Measurements from ENCODE around the gene FBN1.

FBN1 gene

GRCh38 chr15:48546296-48546695, 99.2 kb downstream of the FBN1 start:
- no peak overlapping the region for H3K9ac ChIP-seq (ENCODE audit: low read length)
- no peaks in the 10 kb centered on the region for H3K9me3 ChIP-seq (ENCODE audit: insufficient read depth, low read length)
- TF ChIP-seq CTCF (IDR thresholded peaks at IDR 0.05; ENCODE audit: low read depth, low read length) (no peak), EZH2phosphoT487 (IDR thresholded peaks at IDR 0.05; ENCODE audit: low read depth) (no peak)
- H3K79me2 ChIP-seq (ENCODE audit: low read length), result no peaks in the 10 kb centered on the region
- no peak overlapping the region for H2AFZ ChIP-seq (ENCODE audit: low read depth, low read length)
- no peaks in the 10 kb centered on the region for H4K20me1 ChIP-seq (ENCODE audit: insufficient read depth, low read length)
- peaks cover 9% of the 10 kb centered on the region for H3K4me1 ChIP-seq (ENCODE audit: low read length)
- no peak overlapping the region for H3K4me2 ChIP-seq (ENCODE audit: low read length)
- no peaks in the 10 kb centered on the region for H3K36me3 ChIP-seq (replicated peaks; ENCODE audit: low read depth, low read length)
- H3K4me3 ChIP-seq (ENCODE audit: low read length), result no peak overlapping the region
- no peaks in the 10 kb centered on the region for H3K27me3 ChIP-seq (ENCODE audit: low read depth, low read length)
- H3K27ac ChIP-seq (ENCODE audit: low read length), result no peak overlapping the region

GRCh38 chr15:48544778-48545177, 100.7 kb downstream of the FBN1 start:
- peaks cover 9% of the 10 kb centered on the region for H3K4me1 ChIP-seq (ENCODE audit: low read length)
- no peaks in the 10 kb centered on the region for H3K36me3 ChIP-seq (replicated peaks; ENCODE audit: low read depth, low read length)
- no peak overlapping the region for H2AFZ ChIP-seq (ENCODE audit: low read depth, low read length)
- no peak for TF ChIP-seq EZH2phosphoT487 (IDR thresholded peaks at IDR 0.05; ENCODE audit: low read depth)
- TF ChIP-seq CTCF (IDR thresholded peaks at IDR 0.05; ENCODE audit: low read depth, low read length), result no peak
- no peak overlapping the region for H3K4me2 ChIP-seq (ENCODE audit: low read length)
- H3K79me2 ChIP-seq (ENCODE audit: low read length), result no peaks in the 10 kb centered on the region
- H3K9ac ChIP-seq (ENCODE audit: low read length), result no peak overlapping the region
- no peaks in the 10 kb centered on the region for H3K27me3 ChIP-seq (ENCODE audit: low read depth, low read length)
- H3K4me3 ChIP-seq (ENCODE audit: low read length), result no peak overlapping the region
- no peaks in the 10 kb centered on the region for H3K9me3 ChIP-seq (ENCODE audit: insufficient read depth, low read length)
- no peaks in the 10 kb centered on the region for H4K20me1 ChIP-seq (ENCODE audit: insufficient read depth, low read length)
- no peak overlapping the region for H3K27ac ChIP-seq (ENCODE audit: low read length)

GRCh38 chr15:48541341-48542278, 103.9 kb downstream of the FBN1 start:
- TF ChIP-seq CTCF (IDR thresholded peaks at IDR 0.05; ENCODE audit: low read depth, low read length) (no peak), EZH2phosphoT487 (IDR thresholded peaks at IDR 0.05; ENCODE audit: low read depth) (no peak)
- Histone ChIP-seq H2AFZ (ENCODE audit: low read depth, low read length) (0 out of 2 replicates have a peak overlapping the region, but pooled peaks have one; percentile 11), H3K36me3 (replicated peaks; ENCODE audit: low read depth, low read length) (no peaks in the 10 kb centered on the region), H3K27me3 (ENCODE audit: low read depth, low read length) (no peaks in the 10 kb centered on the region), H3K4me3 (ENCODE audit: low read length) (0 out of 2 replicates have a peak overlapping the region, but pooled peaks have one; percentile 18), H3K79me2 (ENCODE audit: low read length) (no peaks in the 10 kb centered on the region), H3K9ac (ENCODE audit: low read length) (no peak overlapping the region), H3K4me1 (ENCODE audit: low read length) (peaks cover 9% of the 10 kb centered on the region), H3K27ac (ENCODE audit: low read length) (no peak overlapping the region), H4K20me1 (ENCODE audit: insufficient read depth, low read length) (no peaks in the 10 kb centered on the region), H3K4me2 (ENCODE audit: low read length) (peak overlapping the region; percentile 43), H3K9me3 (ENCODE audit: insufficient read depth, low read length) (no peaks in the 10 kb centered on the region)

GRCh38 chr15:48540756-48541155, 104.8 kb downstream of the FBN1 start:
- Histone ChIP-seq H3K4me2 (ENCODE audit: low read length) (no peak overlapping the region), H2AFZ (ENCODE audit: low read depth, low read length) (no peak overlapping the region), H3K27ac (ENCODE audit: low read length) (no peak overlapping the region), H4K20me1 (ENCODE audit: insufficient read depth, low read length) (no peaks in the 10 kb centered on the region), H3K4me1 (ENCODE audit: low read length) (peaks cover 9% of the 10 kb centered on the region), H3K9me3 (ENCODE audit: insufficient read depth, low read length) (no peaks in the 10 kb centered on the region), H3K4me3 (ENCODE audit: low read length) (no peak overlapping the region), H3K36me3 (replicated peaks; ENCODE audit: low read depth, low read length) (no peaks in the 10 kb centered on the region), H3K27me3 (ENCODE audit: low read depth, low read length) (no peaks in the 10 kb centered on the region), H3K9ac (ENCODE audit: low read length) (no peak overlapping the region), H3K79me2 (ENCODE audit: low read length) (no peaks in the 10 kb centered on the region)
- TF ChIP-seq CTCF (IDR thresholded peaks at IDR 0.05; ENCODE audit: low read depth, low read length) (no peak), EZH2phosphoT487 (IDR thresholded peaks at IDR 0.05; ENCODE audit: low read depth) (no peak)
